Fibroblast of lung (primary cell): ENCODE results near the gene DIP2C. TPM values are rescaled to one million over a fixed set of nuclear protein-coding genes. Genes with fewer than 3 reads are reported as not detected.
"Not testable (repeated sequence)": the region's sequence is repeated elsewhere in the genome, so short reads cannot be mapped to it uniquely, and the experiment has no call there.

Source experiments
- DNase-seq, 2 donors: peaks; one replicate each; pipeline versions ENCODE4 v3.0.0 to v3.0.0-alpha.2; 2010; ENCODE audit warnings: low read depth in 2 of 2
- H2AFZ ChIP-seq: 2 replicates; pipeline ENCODE4 v1.5.1; 2012; ENCODE audit warnings: low read length, control low read depth, inconsistent platforms
- H3K27ac ChIP-seq: 2 replicates; pipeline ENCODE4 v1.5.1; 2011; ENCODE audit warnings: low read length, control low read depth; ENCODE audit not compliant: insufficient read depth
- H3K27me3 ChIP-seq: 2 replicates; pipeline ENCODE4 v1.5.1; 2011; ENCODE audit warnings: mild to moderate bottlenecking, low read length; ENCODE audit not compliant: control insufficient read depth, insufficient read depth
- H3K36me3 ChIP-seq: 2 replicates; pipeline ENCODE4 v1.5.1; 2011; ENCODE audit warnings: low read length; ENCODE audit not compliant: control insufficient read depth, insufficient read depth
- H3K4me1 ChIP-seq: 2 replicates; pipeline ENCODE4 v1.5.1; 2011; ENCODE audit warnings: low read length; ENCODE audit not compliant: control insufficient read depth, insufficient read depth; ENCODE audit errors: extremely low read depth
- H3K4me2 ChIP-seq: 2 replicates; pipeline ENCODE4 v1.5.1; 2011; ENCODE audit warnings: low read length, control low read depth; ENCODE audit not compliant: insufficient read depth; ENCODE audit errors: extremely low read depth
- H3K4me3 ChIP-seq, 4 experiments: fragments of 200-600 bp in 1 of 4; sonication (generic) in 1 of 4; replicated peaks in 1 of 4; 2 replicates each; pipeline ENCODE4 v1.5.1; 2011 to 2016; ENCODE audit warnings: low read length in 4 of 4, low read depth in 3 of 4, mild to moderate bottlenecking in 3 of 4, control low read depth in 2 of 4, inconsistent platforms in 1 of 4, mixed read lengths in 1 of 4; ENCODE audit not compliant: insufficient read depth in 1 of 4; ENCODE audit errors: control extremely low read depth in 1 of 4
- H3K79me2 ChIP-seq: 2 replicates; pipeline ENCODE4 v1.5.1; 2012; ENCODE audit warnings: mild to moderate bottlenecking, low read length, inconsistent platforms; ENCODE audit not compliant: control insufficient read depth, insufficient read depth
- H3K9ac ChIP-seq: 2 replicates; pipeline ENCODE4 v1.5.1; 2011; ENCODE audit warnings: mild to moderate bottlenecking, low read length, control low read depth; ENCODE audit not compliant: insufficient read depth
- H3K9me3 ChIP-seq: 2 replicates; pipeline ENCODE4 v1.5.1; 2012; ENCODE audit warnings: low read depth, low read length; ENCODE audit not compliant: control insufficient read depth, insufficient read depth
- H4K20me1 ChIP-seq: 2 replicates; pipeline ENCODE4 v1.5.1; 2011; ENCODE audit warnings: low read length; ENCODE audit not compliant: control insufficient read depth, insufficient read depth; ENCODE audit errors: extremely low read depth
- CTCF ChIP-seq, 2 donors: IDR thresholded peaks in 1 of 2; conservative IDR thresholded peaks in 1 of 2; 1 replicate in 1 of 2; 2 replicates in 1 of 2; pipeline ENCODE4 v1.5.1; 2011 to 2012; ENCODE audit warnings: low read length in 2 of 2, control low read depth in 1 of 2, inconsistent platforms in 1 of 2, low read depth in 1 of 2, mild to moderate bottlenecking in 1 of 2
- EZH2 ChIP-seq: IDR thresholded peaks from 2 replicates; pipeline ENCODE4 v1.5.1; 2012; ENCODE audit warnings: low read length, control low read depth, mild to moderate bottlenecking; ENCODE audit errors: missing control alignments
- polyA plus RNA-seq, 2 donors: library from polyadenylated mRNA; depleted of rRNA in 1 of 2; stranded (reverse) in 1 of 2; unstranded in 1 of 2; fragments of >200 nt; gene quantifications; 2 replicates each; pipeline ENCODE4 v1.2.1, GENCODE V29; 2011 to 2012; ENCODE audit warnings: missing spikeins in 1 of 2
- total RNA-seq: library from RNA; depleted of rRNA; stranded (reverse); fragments of >200 nt; gene quantifications from 2 replicates; pipeline ENCODE4 v1.2.1, GENCODE V29; 2014

Gene DIP2C
- total and polyA plus RNA-seq, 2 donors (not counting 1 experiment from before 2014, with no cell fraction given): 10.7 to 18.3 TPM

- no peaks in the 10 kb centered on the region for H4K20me1 ChIP-seq
- H3K36me3 ChIP-seq: no peaks in the 10 kb centered on the region
- H2AFZ ChIP-seq: no peak overlapping the region
- TF ChIP-seq EZH2 (no peak), CTCF (conservative IDR thresholded peaks at IDR 0.05 in 1 of 2, IDR thresholded peaks at IDR 0.05 in 1 of 2; ENCODE audit: low read depth in 1 of 2, low read length in 2 of 2) (no peak)
- H3K27ac ChIP-seq: no peak overlapping the region
- H3K9me3 ChIP-seq: no peaks in the 10 kb centered on the region
- H3K79me2 ChIP-seq: no peaks in the 10 kb centered on the region
- no peak overlapping the region for H3K4me3 ChIP-seq
- H3K4me2 ChIP-seq: no peak overlapping the region
- no peaks in the 10 kb centered on the region for H3K4me1 ChIP-seq
- H3K27me3 ChIP-seq: no peaks in the 10 kb centered on the region
- peak in 1 of 2 donors; percentile 23 for DNase-seq
- H3K9ac ChIP-seq: no peak overlapping the region
These were observed 238.4 kb downstream of the DIP2C start for GRCh38 chr10:451021-451471.

GRCh38 chr10:450463-450862 is 239.0 kb downstream of the DIP2C start:
- H2AFZ ChIP-seq: no peak overlapping the region
- H3K4me3 ChIP-seq: no peak overlapping the region
- DNase-seq: no peak
- TF ChIP-seq CTCF (conservative IDR thresholded peaks at IDR 0.05 in 1 of 2, IDR thresholded peaks at IDR 0.05 in 1 of 2; ENCODE audit: low read depth in 1 of 2, low read length in 2 of 2) (no peak), EZH2 (no peak)
- H3K36me3 ChIP-seq: no peaks in the 10 kb centered on the region
- no peaks in the 10 kb centered on the region for H3K79me2 ChIP-seq
- H3K27me3 ChIP-seq: no peaks in the 10 kb centered on the region
- H3K4me2 ChIP-seq: no peak overlapping the region
- no peak overlapping the region for H3K27ac ChIP-seq
- H3K9me3 ChIP-seq: no peaks in the 10 kb centered on the region
- H3K4me1 ChIP-seq: no peaks in the 10 kb centered on the region
- no peaks in the 10 kb centered on the region for H4K20me1 ChIP-seq
- H3K9ac ChIP-seq: no peak overlapping the region

- not testable (repeated sequence) for H2AFZ ChIP-seq, H3K27me3 ChIP-seq, H4K20me1 ChIP-seq, H3K4me2 ChIP-seq, H3K36me3 ChIP-seq, DNase-seq, H3K4me3 ChIP-seq, H3K9ac ChIP-seq, H3K79me2 ChIP-seq, H3K27ac ChIP-seq, H3K4me1 ChIP-seq, H3K9me3 ChIP-seq
These were observed 240.1 kb downstream of the DIP2C start for GRCh38 chr10:449331-449730.
